Measurements from ENCODE around the gene STAC3. TPM values are rescaled to one million over a fixed set of nuclear protein-coding genes. Genes with fewer than 3 reads are reported as not detected.
A peak's percentile ranks its signal among the peaks of the same experiment; 100 is the strongest.
"Not testable (repeated sequence)": the region's sequence is repeated elsewhere in the genome, so short reads cannot be mapped to it uniquely, and the experiment has no call there.

STAC3 gene
- total and polyA plus RNA-seq, 12 donors: 0.30 to 10.5 (median 2.5) TPM

- peak overlapping the region in 4 of 5 donors; percentile 26 to 72 (median 56) for H3K27ac ChIP-seq
- 60 to 67% (median 62%) methylated on average over 9 of the region's 9 CpGs for WGBS, 4 donors
- H3K36me3 ChIP-seq (replicated peaks in 1 of 2): peaks cover 0 to 43% of the 10 kb centered on the region in 2 donors
- H3K27me3 ChIP-seq: no peaks in the 10 kb centered on the region
- H3K4me1 ChIP-seq (replicated peaks in 1 of 2): peaks cover 9 to 14% of the 10 kb centered on the region in 2 donors
- intact Hi-C loops (cut with DNase I): no loop called here
- peak in 1 of 2 donors; percentile 43 for TF ChIP-seq POLR2A (IDR thresholded peaks at IDR 0.05)
- TF ChIP-seq CTCF (IDR thresholded peaks at IDR 0.05): no peak
- peak; percentile 48 to 87 (median 76) for DNase-seq
- H3K9me3 ChIP-seq (replicated peaks in 1 of 3): no peaks in the 10 kb centered on the region
- no peak overlapping the region for H3K4me3 ChIP-seq
These were observed 29.4 kb upstream of the STAC3 start for GRCh38 chr12:57280211-57281062.

DNA sequence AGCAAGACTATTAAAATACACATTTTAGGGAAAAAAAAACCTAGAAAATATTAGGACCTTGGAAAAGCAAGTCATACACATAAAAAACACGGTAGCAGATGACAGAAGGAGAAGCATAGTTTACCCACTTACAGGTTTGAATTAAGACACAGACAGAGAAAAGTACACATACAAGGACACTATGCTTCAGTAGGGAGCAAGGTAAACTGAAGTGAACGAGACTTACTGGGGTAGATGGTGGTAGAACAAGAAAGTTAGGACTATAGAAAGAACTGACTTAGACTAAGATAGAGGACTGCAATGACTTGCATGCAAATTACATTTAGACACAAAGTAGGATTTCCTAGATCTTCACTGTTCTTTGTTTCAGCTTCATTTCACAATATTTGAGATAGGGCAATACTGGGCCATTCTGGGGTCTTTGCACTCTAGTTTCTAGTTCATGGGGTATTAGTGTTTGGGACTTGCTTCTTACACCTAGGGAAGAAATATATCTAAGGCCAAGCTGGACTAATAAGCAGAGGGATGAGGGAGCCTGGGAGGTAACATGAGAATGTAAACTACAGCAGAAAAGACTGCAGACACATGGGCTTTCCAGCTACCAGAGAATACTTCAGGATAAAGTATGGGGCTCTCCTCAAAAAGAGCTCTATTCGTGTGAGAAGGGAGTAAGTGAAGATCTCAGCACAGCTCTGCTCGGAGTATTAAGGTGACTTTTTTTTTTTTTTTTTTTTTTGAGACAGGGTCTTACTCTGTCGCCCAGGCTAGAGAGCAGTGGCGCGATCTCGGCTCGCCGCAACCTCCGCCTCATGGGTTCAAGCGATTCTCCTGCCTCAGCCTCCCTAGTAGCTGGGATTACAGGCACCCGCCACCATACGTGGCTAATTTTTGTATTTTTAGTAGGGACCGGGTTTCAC is 27.7 kb upstream of the STAC3 start:
- intact Hi-C loops (cut with DNase I): no loop called here
- H3K36me3 ChIP-seq (replicated peaks in 1 of 2): peaks cover 0 to 38% of the 10 kb centered on the region in 2 donors
- H3K27me3 ChIP-seq: no peaks in the 10 kb centered on the region
- DNase-seq: no peak
- H3K4me1 ChIP-seq (replicated peaks in 1 of 2): peaks cover 9 to 14% of the 10 kb centered on the region in 2 donors
- TF ChIP-seq POLR2A (IDR thresholded peaks at IDR 0.05) (no peak), CTCF (IDR thresholded peaks at IDR 0.05) (no peak)
- H3K9me3 ChIP-seq (replicated peaks in 1 of 3): no peaks in the 10 kb centered on the region
- no peak overlapping the region for H3K4me3 ChIP-seq
- WGBS, 4 donors: 89 to 93% (median 91%) methylated on average over 15 of the region's 15 CpGs
- H3K27ac ChIP-seq: no peak overlapping the region

DNA sequence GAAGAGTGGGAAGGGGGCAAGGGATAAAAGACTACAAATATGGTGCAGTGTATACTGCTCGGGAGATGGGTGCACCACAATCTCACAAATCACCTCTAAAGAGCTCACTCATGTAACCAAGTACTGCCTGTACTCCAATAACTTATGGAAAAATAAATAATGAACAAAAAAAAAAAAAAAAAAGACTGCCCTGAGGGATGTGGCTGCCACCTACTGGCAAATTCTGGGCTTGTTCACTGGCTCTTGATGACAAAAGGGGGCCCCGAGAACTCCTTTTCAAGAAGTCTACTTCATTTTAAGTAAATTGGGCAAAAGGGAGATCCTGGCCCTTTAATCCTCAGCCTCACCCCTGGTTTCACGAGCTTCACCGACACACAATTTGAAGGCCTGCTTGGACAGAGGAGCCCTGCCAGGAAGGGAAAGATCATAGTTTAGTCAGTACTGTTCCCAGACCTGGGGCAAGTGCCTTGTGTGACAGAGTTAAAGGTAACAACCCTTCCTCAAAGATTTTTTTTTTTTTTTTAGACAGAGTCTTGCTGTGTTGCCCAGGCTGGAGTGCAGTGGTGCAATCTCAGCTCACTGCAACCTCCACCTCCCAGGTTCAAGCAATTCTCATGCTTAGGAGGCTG is 26.1 kb upstream of the STAC3 start:
- peaks cover 21% of the 10 kb centered on the region in 2 donors for H3K4me1 ChIP-seq (replicated peaks in 1 of 2)
- H3K27me3 ChIP-seq: no peaks in the 10 kb centered on the region
- intact Hi-C loops (cut with DNase I): no loop called here
- H3K4me3 ChIP-seq: no peak overlapping the region
- no peaks in the 10 kb centered on the region for H3K9me3 ChIP-seq (replicated peaks in 1 of 3)
- 56 to 67% (median 60%) methylated on average over 4 of the region's 4 CpGs for WGBS, 4 donors
- TF ChIP-seq CTCF (IDR thresholded peaks at IDR 0.05) (peak in 4 of 6 experiments; percentile 18 to 51 (median 44)), POLR2A (IDR thresholded peaks at IDR 0.05) (no peak)
- H3K36me3 ChIP-seq (replicated peaks in 1 of 2): peaks cover 0 to 27% of the 10 kb centered on the region in 2 donors
- no peak overlapping the region for H3K27ac ChIP-seq
- DNase-seq: peak in 4 of 7 donors; percentile 27 to 60 (median 42)

GRCh38 chr12:57276233-57276632 is 25.2 kb upstream of the STAC3 start:
- H3K27ac ChIP-seq; H3K9me3 ChIP-seq (replicated peaks in 1 of 3); intact Hi-C loops (cut with DNase I); DNase-seq; H3K27me3 ChIP-seq; H3K4me3 ChIP-seq: not testable (repeated sequence)
- WGBS, 4 donors: 96 to 99% (median 96%) methylated on average over 6 of the region's 6 CpGs
- Histone ChIP-seq H3K36me3 (replicated peaks in 1 of 2) (peaks cover 0 to 27% of the 10 kb centered on the region in 2 donors), H3K4me1 (replicated peaks in 1 of 2) (peaks cover 21% of the 10 kb centered on the region in 2 donors)

Data from adrenal gland (tissue), 12 donors.